ENCODE measurements around the gene RAB41.

DNA sequence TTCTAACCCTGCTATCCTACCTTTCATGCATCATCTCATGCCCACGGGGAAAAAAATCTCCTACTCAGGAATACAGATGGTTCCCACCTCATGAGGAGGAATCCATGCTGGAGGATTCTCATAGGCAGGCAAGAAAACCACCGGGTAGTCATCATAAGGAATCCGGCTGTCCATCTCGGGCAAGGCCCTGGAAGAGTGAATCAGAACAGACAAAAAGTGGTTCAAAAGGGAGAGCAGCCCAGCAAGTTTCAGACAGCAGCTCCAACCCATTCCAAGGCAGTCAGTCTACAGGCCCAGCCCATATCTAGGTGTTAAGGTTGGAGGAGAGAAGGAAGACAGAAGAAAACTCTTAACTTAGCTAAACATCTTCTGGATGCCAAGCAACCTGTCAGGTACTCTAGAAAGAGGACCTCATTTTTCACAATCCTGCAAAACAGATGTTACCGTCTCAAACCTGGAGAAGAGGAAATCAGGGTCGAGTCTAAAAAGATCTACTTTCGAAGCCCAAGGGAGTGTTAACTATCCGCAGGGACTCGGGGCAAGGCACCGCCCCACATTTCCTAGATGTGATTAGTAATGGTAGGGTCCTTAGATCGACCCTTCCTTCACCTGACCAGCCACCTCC lies 7.3 kb downstream of the RAB41 start:
- TF ChIP-seq CTCF (tag by site-specific recombination; IDR thresholded peaks at IDR 0.05): no peak
- no peak for TF ChIP-seq ZFP41 (tag by site-specific recombination; IDR thresholded peaks at IDR 0.05; ENCODE audit: borderline replicate concordance)
- TF ChIP-seq ZNF555 (tag by site-specific recombination; conservative IDR thresholded peaks at IDR 0.05): no peak

All from HEK293 (cell line).